Kidney (tissue), 22 donors: ENCODE measurements around the gene POC1A. TPM values are rescaled to one million over a fixed set of nuclear protein-coding genes. Genes with fewer than 3 reads are reported as not detected.
A peak's percentile ranks its signal among the peaks of the same experiment; 100 is the strongest.

Experiments used
- DNase-seq, 5 donors: peaks; one replicate each; pipeline ENCODE4 v3.0.0-alpha.2; 2013 to 2020
- FAIRE-seq: peaks from 2 replicates; lab custom pipeline; 2012; peaks lifted over from hg19 to GRCh38; lab: Jason Lieb, UNC
- H3K27ac ChIP-seq, 2 donors: one replicate each; pipeline ENCODE4 v1.7.0; 2013; ENCODE audit warnings: low read depth in 2 of 2, low read length in 2 of 2, inconsistent platforms in 1 of 2
- H3K27me3 ChIP-seq: one replicate; pipeline ENCODE4 v1.7.1; 2013; ENCODE audit warnings: low read length, inconsistent platforms; ENCODE audit not compliant: control insufficient read depth, insufficient read depth
- H3K36me3 ChIP-seq, 3 donors: one replicate each; pipeline versions ENCODE4 v1.7.0 to v1.7.1; 2013; ENCODE audit warnings: low read length in 3 of 3, control low read depth in 1 of 3, inconsistent platforms in 1 of 3; ENCODE audit not compliant: insufficient read depth in 3 of 3, control insufficient read depth in 2 of 3
- H3K4me1 ChIP-seq, 3 donors: one replicate each; pipeline versions ENCODE4 v1.7.0 to v1.7.1; 2013; ENCODE audit warnings: low read length in 3 of 3, inconsistent platforms in 1 of 3, low read depth in 1 of 3; ENCODE audit not compliant: control insufficient read depth in 2 of 3, insufficient read depth in 2 of 3
- H3K4me3 ChIP-seq, 3 donors: one replicate each; pipeline versions ENCODE4 v1.7.0 to v1.8.1; 2013; ENCODE audit warnings: low read length in 3 of 3, control low read depth in 1 of 3, inconsistent platforms in 1 of 3
- H3K9ac ChIP-seq, 3 donors: one replicate each; pipeline versions ENCODE4 v1.7.0 to v1.7.1; 2013; ENCODE audit warnings: low read length in 3 of 3, control low read depth in 1 of 3, inconsistent platforms in 1 of 3
- H3K9me3 ChIP-seq, 3 donors: one replicate each; pipeline versions ENCODE4 v1.7.0 to v1.7.1; 2013; ENCODE audit warnings: low read length in 3 of 3, control low read depth in 1 of 3, inconsistent platforms in 1 of 3; ENCODE audit not compliant: control insufficient read depth in 2 of 3, insufficient read depth in 1 of 3
- CTCF ChIP-seq: IDR thresholded peaks from 3 replicates; pipeline ENCODE4 v1.5.1; 2012; ENCODE audit warnings: mild to moderate bottlenecking, moderate library complexity, borderline replicate concordance; ENCODE audit not compliant: insufficient read depth; ENCODE audit errors: extremely low read depth
- intact Hi-C: fragments of 100-400 bp; cut with DNase I; formaldehyde crosslinking; loops from one replicate; pipeline ENCODE4 v1.11.1; 2022
- long read RNA-seq, 10 donors: library from polyadenylated mRNA in 1 of 10; unstranded in 1 of 10; transcript quantifications; one replicate each; pipeline ENCODE4 v2.0.0 and lab custom pipeline, GENCODE V29; 2021 to 2026
- polyA plus RNA-seq: library from polyadenylated mRNA; stranded (reverse); fragments of 350-450 nt; fragmentation: Illumina TruSeq; extraction: RNeasy Lipid Tissue Mini Kit (QIAGEN cat#74804); gene quantifications from one replicate; pipeline ENCODE4 v1.2.3, GENCODE V29; 2014; ENCODE audit warnings: low read depth, low replicate concordance; ENCODE audit not compliant: insufficient read depth
- total RNA-seq: library from RNA; stranded (reverse); fragmentation: NEBNext Ultra II Directional; extraction: Animal tissue kit (Norgen Biotek cat#: 25700); gene quantifications from one replicate; pipeline ENCODE4 v1.2.1, GENCODE V29; 2021
- donor health status: control.
- donor health status: control.
- donor health status: control.
- donor health status: control.
- donor health status: control.
- donor health status: DM: yes; HTN: yes; CAD: no.
- donor health status: Normal renal cell carcinoma (clear cell type).

Gene POC1A
- total RNA-seq, result 2.2 TPM
- polyA plus RNA-seq, result 2.5 TPM
- long read RNA-seq, donor 1, partial matches to known transcripts, result 0 of 3 reads
- long read RNA-seq, donor 1, other reads (novel, unspliced or antisense), result 0 of 3 reads
- long read RNA-seq, donor 2, partial matches to known transcripts, result 0 of 3 reads
- long read RNA-seq, donor 2, other reads (novel, unspliced or antisense), result 0 of 3 reads
- long read RNA-seq, donor 3, result 0 reads
- long read RNA-seq, donor 4, partial matches to known transcripts, result 0 of 2 reads
- long read RNA-seq, donor 4, other reads (novel, unspliced or antisense), result 0 of 2 reads
- long read RNA-seq, donor 5, result 0 reads
- long read RNA-seq, donor 6, partial matches to known transcripts, result 0 of 1 reads
- long read RNA-seq, donor 6, other reads (novel, unspliced or antisense), result 0 of 1 reads
- long read RNA-seq, donor 7, partial matches to known transcripts, result 1 of 3 reads
- long read RNA-seq, donor 7, other reads (novel, unspliced or antisense), result 1 of 3 reads
- long read RNA-seq, donor 8, partial matches to known transcripts, result 0 of 3 reads
- long read RNA-seq, donor 8, other reads (novel, unspliced or antisense), result 0 of 3 reads
- long read RNA-seq, donor 9, partial matches to known transcripts, result 0 of 3 reads
- long read RNA-seq, donor 9, other reads (novel, unspliced or antisense), result 0 of 3 reads
- long read RNA-seq, donor 10, partial matches to known transcripts, result 0 of 2 reads
- long read RNA-seq, donor 10, other reads (novel, unspliced or antisense), result 0 of 2 reads

GRCh38 chr3:52154135-52155094, at the start of gene POC1A:
Gene POC1A (minus strand): TSS chr3:52154423. CDS start chr3:52154372, 51 bp downstream.
- Histone ChIP-seq H3K9ac (peak within 1 kb of the TSS; percentile 52 to 74 (median 72)), H3K27ac (peak within 1 kb of the TSS; percentile 78 to 89), H3K9me3 (no peaks in the 10 kb centered on the region), H3K36me3 (no peaks in the 10 kb centered on the region), H3K4me3 (peak within 1 kb of the TSS; percentile 71 to 78 (median 76)), H3K27me3 (no peaks in the 10 kb centered on the region), H3K4me1 (peaks cover 0 to 8% (median 0%) of the 10 kb centered on the region in 3 donors)
- intact Hi-C loops, result no loop called here
- no peak for TF ChIP-seq CTCF
- DNase-seq (peak; percentile 96 to 98 (median 98)), FAIRE-seq (peak; percentile 41)

- Histone ChIP-seq H3K9me3 (no peaks in the 10 kb centered on the region), H3K27me3 (no peaks in the 10 kb centered on the region), H3K27ac (no peak overlapping the region), H3K36me3 (peaks cover 18 to 61% (median 55%) of the 10 kb centered on the region in 3 donors), H3K4me1 (peaks cover 0 to 8% (median 2%) of the 10 kb centered on the region in 3 donors), H3K9ac (no peak overlapping the region), H3K4me3 (no peak overlapping the region)
- intact Hi-C loops, result no loop called here
- DNase-seq (no peak), FAIRE-seq (no peak)
- TF ChIP-seq CTCF, result no peak
These were observed 49.5 kb upstream of the POC1A start for GRCh38 chr3:52203701-52204100.

GRCh38 chr3:52202384-52203077, 48.3 kb upstream of the POC1A start:
- H3K9ac ChIP-seq, result no peak overlapping the region
- H3K4me1 ChIP-seq, result peaks cover 0 to 13% (median 6%) of the 10 kb centered on the region in 3 donors
- no peak for TF ChIP-seq CTCF
- no peak overlapping the region for H3K27ac ChIP-seq
- H3K9me3 ChIP-seq, result no peaks in the 10 kb centered on the region
- DNase-seq (no peak), FAIRE-seq (no peak)
- intact Hi-C loops, result no loop called here
- H3K4me3 ChIP-seq, result no peak overlapping the region
- H3K27me3 ChIP-seq, result no peaks in the 10 kb centered on the region
- H3K36me3 ChIP-seq, result peaks cover 10 to 49% (median 44%) of the 10 kb centered on the region in 3 donors
